Activated T-cell treated with anti-CD3 and anti-CD28 coated beads, Interleukin-2, amount 50 U/mL, for 1 hour (primary cell): ENCODE measurements around the gene MXRA7.
A peak's percentile ranks its signal among the peaks of the same experiment; 100 is the strongest.
"Not testable (repeated sequence)": the region's sequence is repeated elsewhere in the genome, so short reads cannot be mapped to it uniquely, and the experiment has no call there.

Experiments
- DNase-seq: peaks from one replicate; pipeline ENCODE4 v3.0.0-alpha.2; 2020

The MXRA7 gene

GRCh38 chr17:76710863-76711611, at the start of gene MXRA7:
Gene MXRA7 (minus strand): TSS chr17:76710965. CDS start chr17:76710946, 19 bp downstream.
- peak; percentile 75 for DNase-seq

- no peak for DNase-seq
These were observed 47.8 kb upstream of the MXRA7 start for GRCh38 chr17:76758570-76758969.

- no peak for DNase-seq
These were observed 46.5 kb upstream of the MXRA7 start for GRCh38 chr17:76757256-76757655.

GRCh38 chr17:76755285-76755684, 44.5 kb upstream of the MXRA7 start:
- DNase-seq = no peak

GRCh38 chr17:76753061-76753961, 42.5 kb upstream of the MXRA7 start:
- DNase-seq = peak; percentile 49

- no peak for DNase-seq
These were observed 41.2 kb upstream of the MXRA7 start for GRCh38 chr17:76752006-76752405.

GRCh38 chr17:76751416-76751993, 40.7 kb upstream of the MXRA7 start:
- DNase-seq = no peak

GRCh38 chr17:76748657-76749056, 37.9 kb upstream of the MXRA7 start:
- DNase-seq = no peak

GRCh38 chr17:76747716-76748363, 37.1 kb upstream of the MXRA7 start:
- DNase-seq = no peak

GRCh38 chr17:76745785-76746184, 35.0 kb upstream of the MXRA7 start:
- DNase-seq = not testable (repeated sequence)

GRCh38 chr17:76744747-76745146, 34.0 kb upstream of the MXRA7 start:
- no peak for DNase-seq

- DNase-seq = no peak
These were observed 32.2 kb upstream of the MXRA7 start for GRCh38 chr17:76742958-76743357.

GRCh38 chr17:76740329-76741118, 29.8 kb upstream of the MXRA7 start:
- no peak for DNase-seq

- not testable (repeated sequence) for DNase-seq
These were observed 28.9 kb upstream of the MXRA7 start for GRCh38 chr17:76739568-76740115.

- no peak for DNase-seq
These were observed 27.7 kb upstream of the MXRA7 start for GRCh38 chr17:76738468-76738850.

- DNase-seq = peak; percentile 95
These were observed 27.1 kb upstream of the MXRA7 start, which contains the start of gene MFSD11 for GRCh38 chr17:76737676-76738467. Gene MFSD11 (plus strand): TSS chr17:76738119. CDS start chr17:76738353, 234 bp downstream.

GRCh38 chr17:76737082-76737675, 26.4 kb upstream of the MXRA7 start, which contains the start of gene SRSF2:
Gene SRSF2 (minus strand): TSS chr17:76737331. CDS start chr17:76737160, 171 bp downstream.
- DNase-seq = peak; percentile 99

- peak; percentile 77 for DNase-seq
These were observed 25.8 kb upstream of the MXRA7 start for GRCh38 chr17:76736349-76737081.

- DNase-seq = no peak
These were observed 25.0 kb upstream of the MXRA7 start for GRCh38 chr17:76735586-76736348.
